IPS DF 19.7 (cell line): ENCODE data around the gene PLA2G4B.

Experiments
- DNase-seq: peaks from one replicate; pipeline ENCODE4 v3.0.0-alpha.2; 2013; ENCODE audit warnings: low read depth, low spot score

The PLA2G4B gene

GRCh38 chr15:41868321-41868720, 29.7 kb downstream of the PLA2G4B start:
- DNase-seq: no peak

DNA sequence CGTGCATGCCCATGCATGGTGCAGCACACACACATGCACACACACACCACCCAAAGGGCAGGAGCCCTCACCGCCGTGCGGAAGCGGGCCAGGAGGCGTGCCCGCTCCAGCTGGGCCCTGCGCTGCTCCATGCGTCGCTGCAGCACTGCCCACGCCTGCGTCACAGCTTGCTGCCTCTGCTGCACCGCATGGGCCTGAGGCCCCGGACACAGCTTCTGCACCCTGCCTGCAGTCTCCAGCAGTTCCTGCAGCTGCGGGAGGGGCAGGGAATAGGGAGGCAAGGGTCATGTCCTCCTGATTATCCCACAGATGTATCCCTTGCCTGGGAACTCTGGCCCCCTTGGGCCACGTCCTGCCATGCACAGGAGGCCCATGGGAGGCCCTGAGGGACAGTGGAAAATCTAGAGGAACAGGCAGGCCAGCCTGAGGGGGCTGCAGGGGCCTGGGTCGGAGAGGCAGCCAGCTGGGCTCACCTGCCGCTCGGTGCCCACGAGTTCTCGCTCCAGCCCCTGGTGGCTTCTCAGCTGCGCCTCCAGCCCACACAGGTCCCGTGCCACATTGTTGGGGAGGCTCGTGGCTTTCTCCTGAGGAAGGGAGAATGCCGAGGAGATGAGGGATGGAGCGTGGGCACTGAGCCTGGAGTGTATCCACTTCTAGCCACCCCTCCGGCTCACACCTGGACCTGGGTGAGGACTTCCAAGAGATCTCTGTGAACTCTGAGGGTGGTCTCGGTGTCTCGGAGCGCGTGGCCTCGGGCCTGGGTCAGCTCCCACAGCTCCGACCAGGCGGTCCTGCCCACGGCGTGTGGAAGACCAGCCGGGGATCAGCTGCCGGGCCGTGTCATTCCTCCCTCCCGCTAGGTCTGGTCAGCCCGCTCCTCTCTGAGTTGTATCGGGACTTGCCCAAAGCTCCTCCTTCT, 31.4 kb downstream of the PLA2G4B start:
- no peak for DNase-seq

DNA sequence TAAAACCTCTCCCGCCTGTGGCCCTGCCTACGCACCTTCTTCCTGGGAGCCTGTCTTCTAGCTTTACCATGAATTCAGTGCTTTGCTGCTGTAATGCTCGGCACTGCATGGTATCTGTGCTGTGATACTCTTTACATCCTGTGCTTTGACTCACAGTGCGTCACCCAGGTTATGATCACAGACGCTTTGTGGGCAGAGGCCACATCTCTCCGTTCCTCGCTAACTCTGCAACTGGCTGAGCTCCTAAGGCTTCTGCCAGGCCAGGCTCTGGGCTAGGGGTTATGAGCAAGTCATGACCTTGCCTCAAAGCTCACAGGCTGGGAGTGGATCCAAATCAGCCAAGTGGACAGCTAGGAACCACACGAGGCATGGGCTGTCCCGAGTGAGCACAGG, 32.0 kb downstream of the PLA2G4B start:
- DNase-seq: no peak

GRCh38 chr15:41871175-41871905, 32.7 kb downstream of the PLA2G4B start:
- DNase-seq: no peak

DNA sequence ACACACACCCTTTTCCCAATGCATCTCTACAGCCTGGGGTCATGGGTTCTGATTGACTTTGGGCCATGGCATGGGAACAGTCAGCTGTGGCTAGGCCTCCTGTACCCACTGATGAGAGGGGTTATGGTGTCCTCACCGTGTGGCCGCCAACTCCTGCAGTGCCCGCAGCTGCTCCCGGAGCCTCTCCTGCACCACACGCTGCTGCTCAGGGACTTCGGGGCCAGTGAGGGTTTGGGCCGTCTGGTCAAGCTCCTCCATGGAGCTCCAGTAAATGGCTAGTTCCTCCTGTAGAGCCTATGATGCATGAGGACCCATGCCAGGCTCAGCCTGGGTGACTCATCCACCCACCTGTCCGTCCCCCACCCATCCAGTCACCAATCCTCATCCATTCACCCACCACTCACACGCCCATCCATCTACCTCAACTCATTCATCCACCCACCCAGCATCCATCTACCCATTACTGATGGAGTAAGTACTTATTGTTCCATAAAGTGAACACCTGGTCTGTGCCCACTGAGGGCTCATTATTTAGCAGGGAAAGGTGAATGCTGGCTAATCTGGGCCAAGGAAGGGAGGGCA, 33.6 kb downstream of the PLA2G4B start:
- no peak for DNase-seq

- DNase-seq: no peak
Observed at GRCh38 chr15:41873711-41874110, 35.1 kb downstream of the PLA2G4B start.

DNA sequence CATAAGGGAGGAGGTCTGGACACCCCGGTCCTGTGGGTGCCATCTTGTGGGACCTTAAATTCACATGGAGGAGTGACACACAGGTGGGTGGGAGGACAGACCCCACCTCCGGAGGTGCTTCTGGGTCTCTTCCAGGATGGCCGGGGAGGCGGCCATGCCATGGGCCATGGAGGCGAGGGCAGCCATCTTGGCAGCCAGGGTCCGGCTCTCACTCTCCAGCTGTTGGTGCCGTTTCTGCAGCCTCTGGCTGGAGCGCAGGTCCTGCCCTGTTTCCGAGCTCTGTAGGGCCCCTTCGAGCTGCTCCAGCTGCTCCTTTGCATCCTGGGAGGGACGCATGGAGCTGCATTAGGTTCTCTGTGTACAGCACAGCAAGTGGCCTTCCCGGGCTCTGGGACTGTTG, 36.1 kb downstream of the PLA2G4B start:
- no peak for DNase-seq

DNA sequence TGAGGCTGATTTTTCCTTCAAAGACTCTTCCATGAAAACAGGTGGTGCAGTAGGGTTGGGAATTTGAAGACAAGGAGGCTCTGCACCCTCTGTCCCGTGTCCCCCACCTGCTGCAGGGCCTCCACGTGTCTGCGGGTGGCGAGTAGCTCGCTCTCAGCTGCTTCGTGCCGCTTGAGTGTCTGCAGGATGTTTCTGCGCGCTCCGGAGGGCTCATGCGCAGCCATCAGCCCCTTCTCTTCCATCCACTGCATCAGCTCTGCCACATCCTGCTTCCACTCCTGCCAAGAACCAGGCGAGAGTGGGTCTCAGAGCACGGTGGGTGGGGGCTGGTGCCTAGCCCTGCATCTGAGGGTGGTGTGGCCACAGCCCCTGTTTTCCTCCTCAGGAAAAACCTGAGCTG, 37.4 kb downstream of the PLA2G4B start:
- DNase-seq: no peak

DNA sequence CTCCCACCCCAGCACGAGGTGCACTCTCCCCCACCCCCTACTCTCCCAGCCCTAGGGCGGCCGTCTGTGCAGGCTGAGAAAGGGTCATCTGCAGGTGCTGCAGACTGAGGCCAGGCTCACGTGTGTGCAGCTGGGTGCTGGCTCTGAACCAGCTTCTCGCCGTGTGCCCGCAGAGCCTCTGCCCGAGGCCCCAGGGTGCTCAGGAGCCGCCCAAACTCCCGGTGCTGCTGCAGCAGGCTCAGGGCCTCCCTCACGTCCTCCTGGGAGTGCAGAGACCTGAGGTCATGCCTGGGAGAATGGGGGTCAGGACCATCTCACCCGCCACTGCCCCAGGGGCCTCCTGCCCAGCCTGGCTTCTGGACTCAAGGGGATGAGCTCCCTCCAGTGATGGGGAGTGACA, 38.0 kb downstream of the PLA2G4B start:
- DNase-seq: no peak

- no peak for DNase-seq
Observed at GRCh38 chr15:41877631-41878354, 39.1 kb downstream of the PLA2G4B start.

- DNase-seq: no peak
Observed at GRCh38 chr15:41878355-41878699, 39.7 kb downstream of the PLA2G4B start.

GRCh38 chr15:41879321-41879845, 40.7 kb downstream of the PLA2G4B start:
- no peak for DNase-seq

GRCh38 chr15:41880156-41880877, 41.7 kb downstream of the PLA2G4B start:
- DNase-seq: no peak

GRCh38 chr15:41881086-41881485, 42.4 kb downstream of the PLA2G4B start:
- no peak for DNase-seq

DNA sequence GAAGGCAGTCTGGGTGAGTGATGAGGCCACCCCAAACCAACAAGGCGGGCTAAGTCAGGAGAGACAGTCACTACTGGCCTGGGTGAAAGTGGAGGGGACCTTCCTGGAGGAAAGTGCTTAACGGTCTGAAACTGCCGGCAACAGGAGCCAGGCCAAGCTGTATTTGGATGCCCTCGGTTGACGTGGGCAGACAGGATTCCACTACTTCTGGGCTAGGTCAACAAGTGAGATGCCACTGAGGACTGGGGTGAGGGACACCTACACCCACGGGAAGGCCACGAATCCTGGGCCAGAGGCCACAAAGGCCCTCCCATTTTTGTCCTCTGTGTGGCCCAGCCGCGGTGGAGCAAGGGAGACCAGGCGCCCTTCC, 42.9 kb downstream of the PLA2G4B start:
- DNase-seq: no peak

- no peak for DNase-seq
Observed at GRCh38 chr15:41881920-41882688, 43.5 kb downstream of the PLA2G4B start.

- no peak for DNase-seq
Observed at GRCh38 chr15:41882689-41883483, 44.2 kb downstream of the PLA2G4B start.

GRCh38 chr15:41883484-41883825, 44.8 kb downstream of the PLA2G4B start:
- no peak for DNase-seq

- no peak for DNase-seq
Observed at GRCh38 chr15:41884458-41884857, 45.8 kb downstream of the PLA2G4B start.

DNA sequence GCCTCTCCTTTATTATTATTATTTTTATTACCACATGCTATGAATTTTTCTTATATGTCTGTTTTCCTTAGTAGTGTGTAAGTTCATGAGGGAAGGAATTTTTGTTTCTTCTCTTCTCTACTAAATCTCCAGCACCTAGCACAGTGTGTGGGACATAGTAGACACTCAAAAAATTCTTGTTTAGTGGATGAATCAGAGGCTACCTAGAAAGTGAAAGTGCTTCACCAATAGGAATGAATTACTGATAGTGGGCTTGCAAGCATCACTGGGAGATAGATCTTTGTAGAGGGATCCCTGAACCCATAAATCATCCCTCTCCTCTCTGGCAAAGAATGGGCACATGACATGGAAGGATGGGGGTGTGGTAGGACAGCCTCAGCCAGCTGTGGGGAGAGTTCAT, 46.7 kb downstream of the PLA2G4B start:
- no peak for DNase-seq
